Ascending aorta (tissue), 2 donors: Measurements from ENCODE around the gene SGF29. TPM values are rescaled to one million over a fixed set of nuclear protein-coding genes. Genes with fewer than 3 reads are reported as not detected.
"Not testable (repeated sequence)": the region's sequence is repeated elsewhere in the genome, so short reads cannot be mapped to it uniquely, and the experiment has no call there.

Source experiments
- DNase-seq, 2 donors: peaks; one replicate each; pipeline ENCODE4 v3.0.0-alpha.2; 2019; ENCODE audit warnings: low spot score in 2 of 2
- H3K27ac ChIP-seq, 2 donors: fragments of 200-600 bp; sonication (generic); one replicate each; pipeline ENCODE4 v1.5.1; 2016 to 2017; ENCODE audit warnings: mild to moderate bottlenecking in 1 of 2
- H3K27me3 ChIP-seq: fragments of 200-600 bp; sonication (generic); one replicate; pipeline ENCODE4 v1.5.1; 2017
- H3K36me3 ChIP-seq, 2 donors: fragments of 200-600 bp; sonication (generic); one replicate each; pipeline ENCODE4 v1.5.1; 2016
- H3K4me1 ChIP-seq, 2 donors: fragments of 200-600 bp; sonication (generic); one replicate each; pipeline ENCODE4 v1.5.1; 2016 to 2017; ENCODE audit warnings: mild to moderate bottlenecking in 1 of 2
- H3K4me3 ChIP-seq, 2 donors: fragments of 200-600 bp; sonication (generic); one replicate each; pipeline ENCODE4 v1.5.1; 2016 to 2017; ENCODE audit warnings: mild to moderate bottlenecking in 1 of 2
- H3K9me3 ChIP-seq, 2 donors: fragments of 200-600 bp; sonication (generic); one replicate each; pipeline ENCODE4 v1.5.1; 2016
- intact Hi-C: fragments of 100-400 bp; cut with DNase I; formaldehyde crosslinking; loops from one replicate; pipeline ENCODE4 v1.15.1; 2023
- total RNA-seq: library from RNA; depleted of rRNA; stranded (reverse); fragments of >200 nt; gene quantifications from one replicate; pipeline ENCODE4 v1.1.0, GENCODE V29; 2016
- TF ChIP-seq, protein P1 (sequence below), 3 experiments: fragments of 200-600 bp in 2 of 3; fragments of 450-650 bp in 1 of 3; sonication (generic) in 2 of 3; IDR thresholded peaks; one replicate each; pipeline ENCODE4 v1.5.1; 2016 to 2019; ENCODE audit warnings: antibody characterized with exemption in 3 of 3, mild to moderate bottlenecking in 1 of 3, moderate library complexity in 1 of 3

Gene SGF29
- total RNA-seq, 1 donor from 2014 or later: 14.0 TPM

DNA sequence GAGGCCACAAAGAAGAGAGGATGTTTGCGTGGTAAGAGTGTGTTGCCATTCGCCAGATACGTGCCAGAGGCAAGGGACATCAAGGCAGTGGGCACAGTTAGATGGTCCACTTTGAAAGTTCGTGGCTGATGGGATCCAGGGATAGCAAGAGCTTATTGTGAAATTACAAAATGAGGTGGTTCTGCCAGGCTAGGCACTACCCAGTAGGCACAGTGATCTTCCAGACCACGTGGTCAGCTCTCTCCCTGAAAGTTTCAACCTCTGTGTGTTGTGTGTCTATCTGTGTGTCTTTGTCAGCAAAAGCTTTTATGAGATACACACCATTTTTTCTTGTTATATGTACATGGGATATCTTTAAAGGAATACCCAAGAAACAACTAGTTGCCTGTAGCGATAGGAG is 9.5 kb downstream of the SGF29 start:
- no peak overlapping the region for H3K4me3 ChIP-seq
- no peaks in the 10 kb centered on the region for H3K27me3 ChIP-seq
- TF ChIP-seq, protein P1, sequence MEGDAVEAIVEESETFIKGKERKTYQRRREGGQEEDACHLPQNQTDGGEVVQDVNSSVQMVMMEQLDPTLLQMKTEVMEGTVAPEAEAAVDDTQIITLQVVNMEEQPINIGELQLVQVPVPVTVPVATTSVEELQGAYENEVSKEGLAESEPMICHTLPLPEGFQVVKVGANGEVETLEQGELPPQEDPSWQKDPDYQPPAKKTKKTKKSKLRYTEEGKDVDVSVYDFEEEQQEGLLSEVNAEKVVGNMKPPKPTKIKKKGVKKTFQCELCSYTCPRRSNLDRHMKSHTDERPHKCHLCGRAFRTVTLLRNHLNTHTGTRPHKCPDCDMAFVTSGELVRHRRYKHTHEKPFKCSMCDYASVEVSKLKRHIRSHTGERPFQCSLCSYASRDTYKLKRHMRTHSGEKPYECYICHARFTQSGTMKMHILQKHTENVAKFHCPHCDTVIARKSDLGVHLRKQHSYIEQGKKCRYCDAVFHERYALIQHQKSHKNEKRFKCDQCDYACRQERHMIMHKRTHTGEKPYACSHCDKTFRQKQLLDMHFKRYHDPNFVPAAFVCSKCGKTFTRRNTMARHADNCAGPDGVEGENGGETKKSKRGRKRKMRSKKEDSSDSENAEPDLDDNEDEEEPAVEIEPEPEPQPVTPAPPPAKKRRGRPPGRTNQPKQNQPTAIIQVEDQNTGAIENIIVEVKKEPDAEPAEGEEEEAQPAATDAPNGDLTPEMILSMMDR (IDR thresholded peaks at IDR 0.05): no peak
- intact Hi-C loops: no loop called here
- no peak for DNase-seq
- H3K36me3 ChIP-seq: peaks cover 3 to 8% of the 10 kb centered on the region in 2 donors
- H3K4me1 ChIP-seq: no peaks in the 10 kb centered on the region
- peaks cover 0 to 7% of the 10 kb centered on the region in 2 donors for H3K9me3 ChIP-seq
- no peak overlapping the region for H3K27ac ChIP-seq

DNA sequence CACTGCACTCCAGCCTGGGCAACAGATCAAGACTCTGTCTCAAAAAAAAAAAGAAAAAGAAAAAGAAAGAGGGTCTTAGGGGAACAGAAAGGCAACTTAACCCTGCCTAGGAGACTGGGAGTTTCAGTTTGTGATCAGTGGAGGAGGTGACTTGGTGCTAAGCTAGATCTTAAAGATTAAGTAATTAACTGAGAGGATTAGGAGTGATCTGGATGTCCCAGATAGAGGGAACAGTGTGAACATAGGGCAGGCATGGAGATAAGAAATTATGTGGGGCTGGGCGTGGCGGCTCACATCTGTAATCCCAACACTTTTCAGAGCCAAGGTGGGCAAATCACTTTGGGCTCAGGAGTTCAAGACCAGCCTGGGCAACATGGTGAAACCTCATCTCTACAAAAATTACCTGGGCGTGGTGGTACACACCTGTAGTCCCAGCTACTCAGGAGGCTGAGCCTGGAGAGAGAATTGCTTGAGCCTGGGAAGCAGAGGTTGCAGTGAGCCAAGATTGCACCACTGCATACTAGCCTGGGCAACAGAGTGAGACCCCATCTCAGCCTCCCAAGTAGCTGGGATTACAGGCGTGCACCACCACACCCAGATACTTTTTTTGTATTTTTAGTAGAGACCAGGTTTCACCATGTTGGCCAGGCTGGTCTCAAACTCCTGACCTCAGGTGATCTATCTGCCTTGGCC is 12.7 kb downstream of the SGF29 start:
- H3K4me1 ChIP-seq, intact Hi-C loops, H3K36me3 ChIP-seq, H3K9me3 ChIP-seq, DNase-seq, H3K4me3 ChIP-seq, H3K27ac ChIP-seq, H3K27me3 ChIP-seq: not testable (repeated sequence)

- TF ChIP-seq, protein P1 (IDR thresholded peaks at IDR 0.05): no peak
- intact Hi-C loops: no loop called here
- no peaks in the 10 kb centered on the region for H3K4me1 ChIP-seq
- H3K27me3 ChIP-seq: no peaks in the 10 kb centered on the region
- no peak for DNase-seq
- H3K9me3 ChIP-seq: peaks cover 0 to 7% of the 10 kb centered on the region in 2 donors
- peaks cover 0 to 5% of the 10 kb centered on the region in 2 donors for H3K36me3 ChIP-seq
- no peak overlapping the region for H3K27ac ChIP-seq
- H3K4me3 ChIP-seq: no peak overlapping the region
Measured at GRCh38 chr16:28567292-28567691, 13.6 kb downstream of the SGF29 start.

GRCh38 chr16:28569021-28569420 is 15.3 kb downstream of the SGF29 start:
- Histone ChIP-seq H3K27ac (no peak overlapping the region), H3K27me3 (no peaks in the 10 kb centered on the region), H3K4me1 (no peaks in the 10 kb centered on the region), H3K9me3 (peaks cover 0 to 7% of the 10 kb centered on the region in 2 donors), H3K36me3 (peaks cover 0 to 5% of the 10 kb centered on the region in 2 donors), H3K4me3 (no peak overlapping the region)
- intact Hi-C loops: no loop called here
- DNase-seq: no peak
- TF ChIP-seq, protein P1 (IDR thresholded peaks at IDR 0.05): no peak

- intact Hi-C loops: no loop called here
- peaks cover 0 to 7% of the 10 kb centered on the region in 2 donors for H3K9me3 ChIP-seq
- no peak for DNase-seq
Measured at GRCh38 chr16:28569968-28570752, 16.4 kb downstream of the SGF29 start.

More at GRCh38 chr16:28569968-28570752, 16.4 kb downstream of the SGF29 start:
- Histone ChIP-seq H3K27me3 (no peaks in the 10 kb centered on the region), H3K36me3 (peaks cover 0 to 5% of the 10 kb centered on the region in 2 donors), H3K4me1 (no peaks in the 10 kb centered on the region), H3K4me3 (no peak overlapping the region), H3K27ac (no peak overlapping the region)
- TF ChIP-seq, protein P1 (IDR thresholded peaks at IDR 0.05): no peak
